GM12891 (cell line): ENCODE results near the gene HES5.
A peak's percentile ranks its signal among the peaks of the same experiment; 100 is the strongest.

Source experiments
- PAX5 ChIP-seq: IDR thresholded peaks from 2 replicates; pipeline ENCODE4 v1.6.1; 2011; ENCODE audit warnings: low read length, moderate library complexity, mild to moderate bottlenecking; ENCODE audit not compliant: insufficient read depth, severe bottlenecking
- POLR2A ChIP-seq: IDR thresholded peaks from 2 replicates; pipeline ENCODE4 v1.6.1; 2011; ENCODE audit warnings: low read depth, low read length, control low read depth
- POLR2AphosphoS5 ChIP-seq: IDR thresholded peaks from 2 replicates; pipeline ENCODE4 v1.6.1; 2011; ENCODE audit warnings: low read depth, low read length, control low read depth
- POU2F2 ChIP-seq: IDR thresholded peaks from 2 replicates; pipeline ENCODE4 v1.6.1; 2011; ENCODE audit warnings: low read depth, mild to moderate bottlenecking, control low read depth, low read length, moderate library complexity
- SPI1 ChIP-seq: IDR thresholded peaks from 2 replicates; pipeline ENCODE4 v1.6.1; 2011; ENCODE audit warnings: low read depth, low read length, control low read depth
- TAF1 ChIP-seq: IDR thresholded peaks from 2 replicates; pipeline ENCODE4 v1.6.1; 2011; ENCODE audit warnings: low read depth, low read length, control low read depth

- TF ChIP-seq POLR2A (no peak), POLR2AphosphoS5 (no peak), TAF1 (peak; percentile 9; the same call in 1 of the 2 replicates), SPI1 (no peak), POU2F2 (no peak), PAX5 (no peak)
Measured at GRCh38 chr1:2546515-2547209, 16.6 kb upstream of the HES5 start.
